Activated naive CD4-positive, alpha-beta T cell treated with anti-CD3 and anti-CD28 coated beads, Interleukin-2, amount 50 U/mL, for 16 hours (primary cell): ENCODE measurements around the gene SLC2A13.
A peak's percentile ranks its signal among the peaks of the same experiment; 100 is the strongest.
"Not testable (repeated sequence)": the region's sequence is repeated elsewhere in the genome, so short reads cannot be mapped to it uniquely, and the experiment has no call there.

Experiments
- DNase-seq: peaks from one replicate; pipeline ENCODE4 v3.0.0-alpha.2; 2020

The SLC2A13 gene

DNA sequence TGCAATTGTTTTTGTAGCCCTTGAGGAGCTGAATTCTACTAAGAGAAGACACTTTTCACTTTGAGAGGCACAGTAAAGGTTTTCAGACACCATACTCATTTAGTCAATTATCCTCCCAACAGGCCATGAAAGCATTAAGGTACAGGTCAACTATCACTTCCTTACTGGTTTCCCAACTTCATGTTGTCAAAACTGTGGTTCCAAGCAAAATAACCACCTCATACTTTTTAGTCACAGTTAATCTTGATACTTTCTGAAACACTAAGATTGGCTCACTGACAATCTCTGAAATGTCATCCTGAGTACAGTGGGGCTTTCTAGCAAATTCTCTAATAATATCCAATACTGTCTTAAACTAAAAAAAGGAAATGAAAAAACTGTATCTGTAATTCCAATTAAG, 71.7 kb downstream of the SLC2A13 start:
- no peak for DNase-seq

DNA sequence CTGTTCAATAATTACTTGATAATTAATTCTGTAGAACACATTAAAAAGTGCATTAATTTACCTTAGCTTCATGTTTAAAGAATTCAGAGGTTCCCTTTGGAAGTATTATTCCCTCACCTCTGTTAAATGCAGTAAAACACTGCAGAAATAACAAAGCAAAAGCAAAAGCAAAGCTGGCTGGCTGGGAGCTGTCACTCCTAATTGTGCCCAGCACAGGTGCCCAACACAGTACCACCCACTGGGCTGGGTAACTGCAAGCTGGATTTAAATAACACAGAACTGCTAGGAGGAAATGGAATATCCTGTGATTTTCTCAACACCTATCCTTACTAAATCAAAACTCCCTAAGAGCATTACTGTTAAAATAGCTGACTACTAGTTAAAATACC, 72.6 kb downstream of the SLC2A13 start:
- no peak for DNase-seq

DNA sequence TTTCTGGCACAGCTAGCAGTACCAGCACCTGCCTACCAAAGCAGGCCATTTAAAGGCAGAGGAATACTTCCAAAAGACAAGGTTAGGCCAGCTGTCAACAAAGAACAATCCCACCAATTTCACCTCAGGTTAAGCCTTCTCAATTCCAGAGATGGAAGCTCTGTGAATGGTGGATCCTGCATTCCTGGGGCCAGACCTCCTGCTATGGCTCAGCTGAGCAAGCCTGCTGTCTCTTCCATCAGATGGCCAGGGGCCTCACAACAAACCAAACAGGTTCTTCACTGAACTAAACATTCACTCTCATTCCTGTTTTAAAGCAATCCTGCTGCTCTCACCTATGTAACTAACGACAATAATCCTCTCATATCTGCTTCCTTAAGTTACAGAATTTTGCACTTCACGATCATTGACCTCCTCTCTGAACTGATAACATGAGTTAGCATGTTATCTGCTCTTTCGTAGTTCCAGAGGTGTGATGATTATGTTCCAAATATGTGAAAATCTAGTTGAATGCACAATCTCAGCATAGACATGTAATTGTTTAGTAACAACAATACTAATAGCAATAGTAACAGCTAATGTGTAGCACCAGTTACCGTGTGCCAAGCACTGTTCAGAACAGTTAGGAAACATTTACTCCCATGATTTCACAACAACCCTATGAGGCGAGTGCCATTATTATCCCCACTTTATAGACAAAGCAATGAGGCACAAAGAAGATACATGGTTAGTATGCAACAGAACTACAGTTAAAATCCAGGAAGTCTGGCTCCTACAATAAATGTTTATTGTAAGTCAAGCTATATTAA, 73.2 kb downstream of the SLC2A13 start:
- DNase-seq: no peak

DNA sequence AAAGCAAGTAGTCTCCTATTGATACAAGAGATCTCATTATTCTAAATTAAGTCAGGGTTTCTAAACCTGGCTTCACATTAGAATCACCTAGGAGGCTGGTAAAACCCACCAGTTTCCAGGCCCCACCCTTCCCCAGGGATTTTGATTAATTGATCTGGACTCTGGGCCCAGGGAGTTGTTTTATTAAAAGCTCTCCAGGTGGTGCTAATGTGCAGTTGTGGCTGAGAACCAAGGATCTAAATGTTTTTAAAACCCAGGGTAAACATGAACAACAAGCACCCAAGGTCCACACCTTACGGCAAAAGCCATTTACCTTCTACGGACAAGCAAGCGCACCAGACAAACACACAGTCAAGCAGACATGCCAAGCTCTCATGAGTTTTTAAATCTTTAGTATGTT, 73.9 kb downstream of the SLC2A13 start:
- DNase-seq: no peak

DNA sequence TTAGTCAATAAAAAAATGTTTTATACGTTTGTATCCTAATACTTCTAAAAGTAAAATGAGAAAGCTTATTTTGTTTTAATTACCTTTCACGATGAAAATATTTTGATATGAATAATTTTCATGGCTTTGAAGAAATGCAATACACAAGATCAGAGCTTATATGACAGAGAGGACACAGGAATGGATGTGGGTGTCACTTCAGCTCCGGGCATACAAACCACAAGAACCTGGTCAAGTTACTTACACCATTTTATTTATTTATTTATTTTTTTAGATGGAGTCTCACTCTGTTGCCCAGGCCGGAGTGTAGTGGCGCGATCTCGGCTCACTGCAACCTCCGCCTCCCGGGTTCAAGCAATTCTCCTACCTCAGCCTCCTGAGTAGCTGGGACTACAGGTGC, 74.9 kb downstream of the SLC2A13 start:
- not testable (repeated sequence) for DNase-seq

DNA sequence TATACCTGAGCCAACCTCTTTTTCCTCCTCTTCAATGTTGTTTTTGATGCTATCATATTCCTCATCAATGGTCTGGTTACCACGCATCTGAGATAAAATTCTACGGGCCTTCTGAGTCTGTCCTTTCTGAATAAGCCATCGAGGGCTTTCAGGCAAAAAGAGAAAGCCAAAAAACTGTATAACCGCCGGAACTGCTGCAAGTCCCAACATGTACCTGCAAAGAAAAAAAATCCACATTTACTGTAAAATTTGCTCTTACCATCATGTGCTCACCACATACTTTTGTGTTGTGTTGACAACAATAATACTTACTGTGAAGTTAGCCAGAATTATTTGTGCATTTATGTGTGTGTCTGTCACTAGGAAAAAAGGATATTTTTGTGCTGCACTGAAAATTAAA, 77.6 kb downstream of the SLC2A13 start:
- no peak for DNase-seq

DNA sequence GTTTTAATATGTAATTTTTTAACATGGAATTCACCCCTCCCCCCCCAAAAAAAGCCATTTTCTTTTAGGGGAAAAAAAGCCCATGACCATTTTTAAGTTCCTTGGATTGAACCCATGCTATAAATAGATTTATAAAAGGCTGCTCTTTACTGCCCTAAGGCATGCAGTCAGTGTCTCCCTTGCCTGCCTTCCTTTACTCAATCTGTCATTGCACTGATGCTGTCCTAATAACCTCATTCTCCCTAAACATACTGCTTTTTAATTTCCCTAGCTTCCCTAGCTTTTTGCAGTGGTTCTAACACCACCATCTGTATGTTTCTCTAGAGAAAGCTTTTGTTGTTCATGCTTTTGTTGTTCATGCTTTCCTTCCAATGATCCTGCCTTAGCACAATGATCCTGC, 83.0 kb downstream of the SLC2A13 start:
- no peak for DNase-seq

DNA sequence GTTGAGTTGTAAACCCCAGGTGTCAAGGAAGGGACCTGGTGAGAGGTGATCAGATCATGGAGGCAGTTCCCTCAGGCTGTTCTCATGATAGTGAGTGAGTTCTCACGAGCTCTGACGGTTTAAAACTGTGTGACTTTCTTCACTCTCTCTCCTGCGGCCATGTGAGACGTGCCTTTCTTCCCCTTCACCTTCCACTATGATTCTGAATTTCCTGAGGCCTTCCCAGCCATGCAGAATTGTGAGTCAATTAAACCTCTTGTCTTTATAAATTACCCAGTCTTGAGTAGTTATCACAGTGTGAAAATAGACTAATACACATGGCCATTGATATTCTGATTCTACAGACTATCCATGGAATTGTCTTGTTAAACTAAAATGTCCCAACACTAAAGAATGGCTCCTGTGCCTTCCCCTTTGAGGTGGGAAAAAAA, 85.6 kb downstream of the SLC2A13 start:
- DNase-seq: no peak

DNA sequence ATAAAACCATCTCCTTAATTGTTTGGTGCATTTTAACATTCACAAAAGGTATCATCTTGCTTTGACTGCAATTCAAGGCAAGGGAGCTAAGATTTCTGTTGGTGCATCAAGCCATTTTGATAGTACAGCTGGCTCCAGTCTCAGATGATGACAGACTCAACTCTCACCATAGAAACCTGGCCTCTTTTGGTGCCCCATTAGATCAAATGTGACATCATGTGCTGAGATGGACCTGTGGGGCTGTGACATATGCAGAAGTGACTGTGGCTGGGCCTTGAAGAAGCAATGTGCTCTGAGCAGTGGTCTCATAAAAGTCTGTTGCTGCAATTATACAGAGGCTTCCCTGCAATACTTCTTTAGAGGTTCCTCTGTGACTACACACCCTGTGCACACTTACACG, 88.4 kb downstream of the SLC2A13 start:
- DNase-seq: no peak

DNA sequence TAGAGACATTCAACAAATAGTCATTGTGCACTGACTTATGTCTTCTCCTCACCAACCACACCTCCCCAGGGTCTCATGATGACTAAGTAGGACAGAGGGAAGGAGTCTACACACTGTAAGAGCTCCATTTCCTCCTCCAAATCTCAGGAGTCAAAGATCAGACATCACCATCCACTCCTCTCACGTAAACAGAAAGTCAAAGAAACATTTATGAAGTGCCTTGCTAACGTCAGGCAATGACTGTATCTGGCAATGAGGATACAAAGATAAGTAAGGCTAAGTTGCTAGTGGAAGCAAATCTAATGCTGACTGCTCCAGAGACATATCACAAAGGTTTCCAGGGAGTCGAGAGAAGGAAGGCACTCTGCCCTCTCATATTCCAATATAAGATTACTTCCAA, 88.9 kb downstream of the SLC2A13 start:
- DNase-seq: no peak

DNA sequence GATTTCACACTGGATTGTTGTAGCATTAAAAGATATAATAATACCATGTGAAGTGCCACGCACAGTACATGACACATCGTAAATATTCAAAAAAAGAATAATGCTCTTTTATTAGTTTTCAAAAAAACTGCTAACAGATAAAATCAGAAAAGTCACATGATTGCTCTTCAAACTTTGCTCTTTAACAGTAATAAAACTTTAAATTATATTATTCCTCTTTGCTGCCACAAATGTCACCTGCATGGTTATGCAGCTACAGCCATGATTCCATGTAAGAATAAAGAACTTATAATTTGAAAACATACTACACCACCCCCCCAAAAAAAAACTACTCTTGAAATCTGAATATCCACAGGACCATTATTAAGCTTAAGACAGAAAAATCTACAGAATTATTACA, 90.0 kb downstream of the SLC2A13 start:
- DNase-seq: no peak

DNA sequence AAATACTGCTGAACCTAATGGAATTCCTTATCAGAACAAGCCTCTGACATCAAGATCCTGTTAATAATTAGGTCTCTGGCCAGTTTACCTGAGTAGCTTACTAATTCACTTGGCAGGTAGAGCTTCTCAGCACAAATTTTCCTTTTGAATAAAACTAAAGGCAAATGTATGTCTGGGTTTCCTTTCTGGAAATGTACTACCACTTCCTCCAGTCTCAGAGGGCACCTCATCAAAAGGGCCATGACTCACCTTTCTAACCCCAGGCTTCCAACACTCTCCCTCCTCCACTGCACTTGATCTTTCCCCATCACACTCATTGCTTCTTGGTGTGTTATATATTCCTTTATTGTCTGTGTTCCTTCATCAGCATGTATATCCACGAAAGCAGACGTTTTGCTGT, 90.5 kb downstream of the SLC2A13 start:
- no peak for DNase-seq

DNA sequence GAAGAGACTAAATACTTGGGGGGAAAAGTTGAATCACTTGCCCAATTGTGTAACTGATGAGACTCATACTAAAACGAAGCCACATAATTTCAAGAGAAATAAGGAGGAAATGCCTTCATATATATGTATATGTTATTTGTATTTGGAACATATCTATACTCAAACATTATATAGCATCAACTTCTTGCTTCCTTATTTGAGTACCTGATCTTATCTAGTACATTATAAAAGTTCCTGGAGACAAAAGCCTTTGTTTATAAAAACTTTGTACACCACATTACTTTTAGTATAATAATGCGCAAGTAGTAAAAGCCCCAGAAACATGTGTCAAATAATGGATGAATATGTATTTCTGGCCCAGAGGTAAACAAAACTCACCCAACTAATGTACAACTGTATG, 92.0 kb downstream of the SLC2A13 start:
- DNase-seq: no peak

DNA sequence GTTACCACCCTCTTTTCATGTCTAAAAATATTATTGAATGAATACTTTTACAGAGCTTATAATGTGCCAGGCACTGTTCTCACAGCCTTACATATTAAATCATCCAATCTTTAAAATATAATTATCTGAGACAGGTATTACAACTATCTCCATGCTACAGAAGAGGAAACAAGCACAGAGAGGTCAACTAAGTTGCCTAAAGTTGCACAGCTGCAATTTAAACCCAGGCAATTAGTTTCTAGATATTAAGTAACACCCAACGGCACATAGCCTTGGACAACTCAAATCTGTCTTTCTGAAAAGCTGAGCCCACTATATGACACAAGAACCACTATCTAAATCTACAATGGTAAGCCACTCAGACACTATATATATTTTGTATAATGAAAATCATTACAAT, 92.6 kb downstream of the SLC2A13 start:
- DNase-seq: no peak

DNA sequence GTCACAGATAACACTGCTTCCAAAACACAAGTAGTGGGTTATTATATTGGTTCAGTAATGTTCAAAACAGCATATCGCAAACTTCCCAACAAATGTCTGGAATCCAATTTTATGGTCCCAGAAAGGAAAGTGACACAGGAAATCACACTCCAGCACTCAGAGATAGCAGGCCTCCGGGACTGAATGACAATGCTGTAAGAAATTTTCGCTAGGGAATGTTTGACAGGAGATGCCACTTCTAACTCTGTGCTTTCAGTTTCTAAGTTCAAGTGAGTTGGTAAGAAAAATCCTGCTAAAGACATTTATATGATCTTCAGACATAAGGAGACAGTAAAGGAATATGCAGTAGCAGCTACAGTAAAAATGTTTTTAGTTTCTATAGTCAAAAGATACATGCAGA, 93.2 kb downstream of the SLC2A13 start:
- DNase-seq: no peak

DNA sequence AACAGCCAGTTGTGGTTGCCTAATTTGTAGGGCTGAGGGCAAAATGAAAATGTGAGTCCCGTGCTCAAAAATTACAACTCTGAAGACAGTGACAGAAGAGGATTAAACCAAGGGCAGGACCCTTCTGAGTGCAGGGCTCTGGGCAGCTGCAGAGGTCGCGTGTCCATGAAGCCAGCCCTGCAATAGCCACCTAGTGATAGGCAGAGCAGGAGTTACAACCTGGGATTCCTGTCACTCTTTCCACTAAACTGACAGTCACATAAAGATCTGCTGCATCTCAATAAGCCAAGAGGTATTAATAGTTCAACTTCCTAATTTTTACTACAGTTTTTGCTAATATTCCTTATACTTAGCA, 94.1 kb downstream of the SLC2A13 start:
- DNase-seq: no peak

DNA sequence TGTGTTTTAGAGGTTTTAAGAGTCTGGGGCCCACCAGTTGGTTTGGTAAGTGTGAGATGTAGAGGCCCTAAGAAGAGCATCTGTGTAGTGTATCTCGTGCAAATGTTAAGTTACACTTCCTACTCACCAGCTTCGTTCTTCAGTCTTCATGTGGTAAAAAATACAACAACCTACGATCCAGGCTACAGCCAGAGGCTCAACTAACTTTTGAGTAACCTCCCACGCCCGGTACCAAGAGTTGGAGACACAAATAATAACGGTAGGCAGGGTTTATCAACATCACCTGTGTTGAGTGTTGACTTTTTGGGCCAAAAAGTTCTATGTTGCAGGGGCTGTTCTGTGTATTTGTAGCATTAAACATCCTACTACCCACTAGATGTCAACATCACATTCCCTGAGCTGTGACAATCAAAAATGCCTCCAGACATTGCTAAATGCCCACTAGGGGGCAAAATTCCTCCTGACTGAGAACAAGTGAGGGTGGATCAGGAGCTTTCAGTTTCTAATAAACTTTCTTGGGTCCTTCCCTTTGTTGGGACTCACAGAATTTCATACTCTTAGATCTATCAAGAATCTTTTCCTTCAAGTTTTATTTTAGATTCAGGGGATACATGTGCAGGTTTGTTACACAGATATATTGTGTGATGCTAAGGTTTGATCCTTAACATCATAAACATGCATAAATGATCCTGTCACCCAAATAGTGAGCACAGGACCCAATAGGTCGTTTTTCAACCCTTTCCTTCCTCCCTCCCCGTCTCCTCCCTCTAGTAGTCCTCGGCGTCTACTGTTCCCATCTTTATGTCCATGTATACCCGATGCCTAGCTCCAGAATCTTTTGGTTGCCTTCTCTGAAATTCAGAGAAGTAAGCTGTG, 94.7 kb downstream of the SLC2A13 start:
- DNase-seq: peak; percentile 36

DNA sequence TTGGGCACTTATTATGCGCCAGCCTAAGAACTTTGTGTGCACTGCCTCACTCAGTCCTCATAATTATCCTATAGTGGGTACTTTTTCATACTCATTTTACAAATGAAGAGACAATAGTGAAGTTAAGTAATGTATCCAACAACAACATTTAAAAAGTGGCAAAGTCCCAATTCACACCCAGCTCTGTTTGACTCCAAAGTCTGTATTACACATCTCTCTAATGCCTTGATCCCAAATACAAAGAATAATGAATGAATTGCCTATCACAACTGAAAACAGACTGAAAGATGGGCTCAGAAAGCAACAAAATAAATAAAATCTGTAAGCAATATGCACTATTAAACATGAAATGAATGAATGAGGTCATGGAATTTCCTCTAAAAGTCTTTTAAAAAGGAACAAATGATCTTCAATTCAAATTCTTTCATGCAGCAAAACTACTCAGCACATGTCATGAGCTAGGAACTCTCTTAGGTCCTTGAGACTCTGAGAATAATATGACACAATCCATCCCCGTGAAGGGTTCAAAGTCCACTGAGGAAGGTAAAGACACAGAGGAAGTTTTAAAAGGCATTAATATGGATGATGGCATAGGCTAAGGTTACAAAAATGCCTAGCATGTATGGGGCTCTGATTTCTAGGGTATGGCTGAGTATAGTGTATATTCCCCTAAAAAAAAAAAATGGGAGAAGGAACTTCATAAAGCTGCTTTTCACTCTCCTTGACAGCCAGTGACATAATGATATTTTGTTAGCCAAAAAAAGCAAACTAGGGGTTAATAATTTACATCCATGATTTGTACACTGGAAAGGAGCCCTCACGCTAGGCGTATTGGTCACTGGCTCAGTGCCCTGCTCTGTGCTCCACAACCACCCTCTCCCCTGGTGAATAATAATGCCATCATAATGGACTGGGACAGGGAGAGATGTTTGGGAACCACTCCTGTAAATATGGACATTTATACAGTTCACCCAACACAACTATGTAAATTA, 103.4 kb downstream of the SLC2A13 start:
- no peak for DNase-seq

DNA sequence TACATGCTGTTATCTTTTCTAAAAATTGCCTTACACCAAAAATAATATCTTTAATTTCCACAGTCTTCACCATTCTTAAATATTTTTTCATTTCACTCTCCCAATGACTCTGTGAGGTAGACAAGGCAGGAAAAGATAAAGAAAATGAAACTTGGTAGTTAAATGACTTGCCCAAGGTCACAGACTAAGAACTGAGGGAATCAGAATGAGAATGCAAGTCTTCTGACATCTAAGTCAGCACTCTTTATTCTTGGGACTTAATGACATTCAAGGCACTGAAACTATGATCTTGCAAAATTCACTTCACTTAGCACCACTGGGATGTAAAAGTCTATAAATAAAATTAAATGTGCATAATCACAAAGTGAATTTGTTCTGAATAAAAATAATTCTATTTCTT, 104.5 kb downstream of the SLC2A13 start:
- DNase-seq: no peak

DNA sequence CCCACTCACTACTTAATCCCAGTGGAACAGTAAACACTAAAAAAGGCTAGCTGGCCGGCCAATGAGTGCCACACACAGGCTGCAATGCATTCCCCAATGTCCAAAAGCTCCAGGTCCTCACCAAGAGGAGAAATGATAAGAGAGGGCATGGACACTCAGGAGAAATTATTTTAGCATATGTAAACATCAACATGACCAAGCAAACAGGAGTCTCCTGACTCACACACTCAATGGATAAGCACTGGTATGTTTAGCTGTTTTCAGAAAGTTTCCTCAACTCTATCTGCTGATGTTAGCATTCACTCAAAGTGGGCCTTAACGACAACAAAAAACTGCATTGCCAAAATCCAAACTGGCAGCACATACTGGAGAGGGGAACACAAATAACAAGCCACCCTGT, 105.0 kb downstream of the SLC2A13 start:
- DNase-seq: no peak

DNA sequence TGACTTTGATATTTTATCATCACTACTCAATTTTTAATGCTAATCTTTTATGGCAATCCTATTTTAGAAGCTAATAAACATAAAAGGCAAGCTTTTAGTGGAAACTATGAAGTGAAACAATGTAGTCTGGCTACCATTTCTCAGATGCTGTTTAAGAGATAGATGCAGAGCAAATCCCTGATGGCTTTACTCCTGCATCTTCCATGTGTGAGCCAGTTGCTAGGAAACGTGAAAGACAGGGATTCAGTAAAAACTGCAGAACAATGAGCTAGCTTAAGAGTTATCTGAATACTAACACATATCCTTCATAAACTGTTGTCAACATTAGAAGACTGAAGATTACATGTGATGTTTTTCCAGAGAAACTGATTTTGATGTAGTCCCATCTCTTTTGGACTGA, 112.6 kb downstream of the SLC2A13 start:
- DNase-seq: no peak

DNA sequence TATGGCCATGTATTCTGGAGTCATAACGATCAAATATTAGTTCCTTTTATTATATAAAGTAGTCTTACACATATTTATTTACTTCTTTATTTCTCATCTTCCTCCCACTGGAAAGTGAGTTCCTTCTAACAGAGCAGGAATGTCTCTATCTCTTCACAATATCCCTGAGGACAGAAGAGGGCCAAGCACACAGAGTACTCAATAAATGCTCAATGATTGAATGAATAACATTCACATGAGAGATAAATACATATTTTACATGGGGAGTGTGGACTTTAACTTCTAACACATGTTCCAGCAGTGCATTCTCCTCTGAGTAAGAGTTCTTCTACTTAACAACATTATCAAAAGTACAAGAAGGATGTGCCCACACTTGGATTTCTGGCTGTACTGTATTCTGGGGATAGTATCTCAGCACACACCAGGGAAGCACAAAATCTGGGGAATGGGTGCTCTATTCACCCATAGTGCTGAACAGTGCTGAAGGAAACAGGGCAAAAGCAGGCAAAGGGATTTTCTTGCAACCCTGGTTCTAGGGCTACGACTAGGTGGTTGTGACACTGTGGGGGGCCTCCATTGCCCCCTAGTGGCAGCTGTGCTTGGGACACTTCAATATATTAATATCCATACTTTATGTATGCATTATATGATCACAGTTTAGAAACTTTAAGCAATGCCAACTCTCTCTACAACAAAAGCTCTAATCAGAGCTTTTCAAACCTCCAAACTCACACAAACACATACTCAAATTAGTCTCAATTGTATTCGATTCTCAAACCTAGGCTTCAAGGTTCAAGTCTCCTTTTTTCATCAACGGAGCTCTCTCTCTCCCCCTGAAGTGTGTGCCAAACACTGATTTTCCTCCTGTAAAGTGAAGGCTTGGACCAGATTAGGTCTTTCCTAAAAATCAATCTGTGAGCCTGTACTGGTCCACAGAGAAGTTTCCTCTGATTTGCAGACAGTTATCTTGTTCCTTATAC, 115.5 kb downstream of the SLC2A13 start:
- DNase-seq: peak; percentile 62
